Endothelial cell of umbilical vein (primary cell): ENCODE data around the gene PRKAR2B.

Experiments used
- EZH2 ChIP-seq: IDR thresholded peaks from 2 replicates; pipeline ENCODE4 v1.6.1; 2012; ENCODE audit warnings: borderline replicate concordance, low read depth, mild to moderate bottlenecking, moderate library complexity, low read length, inconsistent platforms; ENCODE audit not compliant: severe bottlenecking
- FOS ChIP-seq: IDR thresholded peaks from 2 replicates; pipeline ENCODE4 v1.6.1; 2011; ENCODE audit warnings: mild to moderate bottlenecking, low read length, moderate library complexity, borderline replicate concordance; ENCODE audit not compliant: insufficient read depth
- GATA2 ChIP-seq: IDR thresholded peaks from 2 replicates; pipeline ENCODE4 v1.7.0; 2011; ENCODE audit warnings: low read depth, mild to moderate bottlenecking, moderate library complexity, mixed read lengths, low read length; ENCODE audit not compliant: insufficient read length, insufficient read depth
- JUN ChIP-seq: IDR thresholded peaks from 2 replicates; pipeline ENCODE4 v1.6.1; 2011; ENCODE audit warnings: borderline replicate concordance, low read depth; ENCODE audit not compliant: insufficient read length, insufficient read depth
- MYC ChIP-seq: IDR thresholded peaks from one replicate; pipeline ENCODE4 v1.6.1; 2011; ENCODE audit warnings: mild to moderate bottlenecking, low read depth, low read length
- POLR2A ChIP-seq: IDR thresholded peaks from 2 replicates; pipeline ENCODE4 v1.6.1; 2012; ENCODE audit warnings: low read depth, mild to moderate bottlenecking, control low read depth, low read length
- POLR2AphosphoS5 ChIP-seq: IDR thresholded peaks from 2 replicates; pipeline ENCODE4 v1.6.1; 2012; ENCODE audit warnings: low read depth, mild to moderate bottlenecking, control low read depth, low read length, moderate library complexity; ENCODE audit not compliant: insufficient read depth
- TF ChIP-seq, protein P1 (sequence below), 2 donors: IDR thresholded peaks; 1 replicate in 1 of 2; 2 replicates in 1 of 2; pipeline ENCODE4 v1.5.1; 2011; ENCODE audit warnings: low read length in 2 of 2, mild to moderate bottlenecking in 2 of 2, moderate library complexity in 2 of 2, control low read depth in 1 of 2, inconsistent platforms in 1 of 2, low read depth in 1 of 2; ENCODE audit not compliant: insufficient read depth in 1 of 2; ENCODE audit errors: extremely low read depth in 1 of 2
- TF ChIP-seq, protein P2 (sequence below): IDR thresholded peaks from 2 replicates; pipeline ENCODE4 v1.6.1; 2011; ENCODE audit not compliant: insufficient read depth, insufficient read length

DNA sequence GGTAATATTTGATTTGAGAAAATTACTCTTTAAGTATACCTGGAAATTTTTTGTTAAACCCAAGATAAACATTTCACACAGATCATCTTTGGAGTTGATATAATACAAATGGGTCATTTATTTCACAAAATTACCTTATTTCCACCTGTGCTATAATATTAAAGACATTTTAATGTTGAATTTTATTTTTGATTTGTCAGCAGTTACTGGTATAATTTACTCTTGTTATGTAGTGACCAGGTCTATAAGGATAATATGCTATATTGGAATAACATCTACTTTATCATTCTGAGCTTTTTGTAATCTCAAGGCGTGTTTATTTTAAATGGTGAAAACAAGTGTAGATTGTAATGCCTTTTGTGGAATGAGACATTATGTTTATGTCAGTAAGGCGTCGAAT is 26.6 kb downstream of the PRKAR2B start:
- TF ChIP-seq, protein P1, sequence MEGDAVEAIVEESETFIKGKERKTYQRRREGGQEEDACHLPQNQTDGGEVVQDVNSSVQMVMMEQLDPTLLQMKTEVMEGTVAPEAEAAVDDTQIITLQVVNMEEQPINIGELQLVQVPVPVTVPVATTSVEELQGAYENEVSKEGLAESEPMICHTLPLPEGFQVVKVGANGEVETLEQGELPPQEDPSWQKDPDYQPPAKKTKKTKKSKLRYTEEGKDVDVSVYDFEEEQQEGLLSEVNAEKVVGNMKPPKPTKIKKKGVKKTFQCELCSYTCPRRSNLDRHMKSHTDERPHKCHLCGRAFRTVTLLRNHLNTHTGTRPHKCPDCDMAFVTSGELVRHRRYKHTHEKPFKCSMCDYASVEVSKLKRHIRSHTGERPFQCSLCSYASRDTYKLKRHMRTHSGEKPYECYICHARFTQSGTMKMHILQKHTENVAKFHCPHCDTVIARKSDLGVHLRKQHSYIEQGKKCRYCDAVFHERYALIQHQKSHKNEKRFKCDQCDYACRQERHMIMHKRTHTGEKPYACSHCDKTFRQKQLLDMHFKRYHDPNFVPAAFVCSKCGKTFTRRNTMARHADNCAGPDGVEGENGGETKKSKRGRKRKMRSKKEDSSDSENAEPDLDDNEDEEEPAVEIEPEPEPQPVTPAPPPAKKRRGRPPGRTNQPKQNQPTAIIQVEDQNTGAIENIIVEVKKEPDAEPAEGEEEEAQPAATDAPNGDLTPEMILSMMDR (IDR thresholded peaks at IDR 0.05; ENCODE audit: extremely low read depth in 1 of 2, insufficient read depth in 1 of 2, low read depth in 1 of 2, low read length in 2 of 2) = no peak
- no peak for TF ChIP-seq POLR2A
- no peak for TF ChIP-seq MYC
- TF ChIP-seq, protein P2, sequence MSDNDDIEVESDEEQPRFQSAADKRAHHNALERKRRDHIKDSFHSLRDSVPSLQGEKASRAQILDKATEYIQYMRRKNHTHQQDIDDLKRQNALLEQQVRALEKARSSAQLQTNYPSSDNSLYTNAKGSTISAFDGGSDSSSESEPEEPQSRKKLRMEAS = no peak
- TF ChIP-seq POLR2AphosphoS5 = no peak
- TF ChIP-seq EZH2 = no peak
- no peak for TF ChIP-seq FOS
- no peak for TF ChIP-seq JUN
- no peak for TF ChIP-seq GATA2
